Loucy (cell line): ENCODE results near the gene MXRA8.

Experiments
- EZH2phosphoT487 ChIP-seq: fragments of 200-600 bp; IDR thresholded peaks from 2 replicates; pipeline ENCODE4 v1.6.1; 2018; ENCODE audit warnings: antibody characterized with exemption, mild to moderate bottlenecking, moderate library complexity, borderline replicate concordance
- TF ChIP-seq, protein P1 (sequence below): fragments of 200-600 bp; sonication (generic); conservative IDR thresholded peaks from 2 replicates; pipeline ENCODE4 v1.5.1; 2014; ENCODE audit warnings: mild to moderate bottlenecking, antibody characterized with exemption, low read length

DNA sequence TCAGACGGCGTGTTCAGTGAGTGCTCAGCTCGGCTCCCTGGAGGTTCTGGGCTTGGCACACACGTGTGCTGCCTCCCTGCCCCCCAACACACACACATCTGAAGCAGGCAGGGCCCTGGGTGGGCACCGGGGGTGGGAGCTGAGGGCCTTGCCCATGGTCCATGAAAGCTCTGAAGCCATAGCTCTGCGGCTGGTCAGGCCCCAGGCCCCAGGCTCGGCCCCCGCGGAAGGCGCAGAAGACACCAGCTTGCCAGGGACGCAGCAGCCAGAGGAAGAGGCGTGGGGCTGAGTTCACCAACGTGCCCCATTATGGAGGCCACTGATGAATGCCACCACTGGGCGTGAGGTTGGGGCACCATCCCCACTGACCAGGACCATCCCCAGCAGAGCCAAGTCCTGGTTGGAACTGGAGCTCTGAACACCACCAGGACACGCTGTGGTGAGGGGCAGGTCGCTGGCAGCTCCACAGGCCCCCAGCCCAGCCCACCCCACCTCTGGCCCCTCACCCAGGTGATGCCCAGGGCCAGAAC lies 12.5 kb upstream of the MXRA8 start:
- TF ChIP-seq, protein P1, sequence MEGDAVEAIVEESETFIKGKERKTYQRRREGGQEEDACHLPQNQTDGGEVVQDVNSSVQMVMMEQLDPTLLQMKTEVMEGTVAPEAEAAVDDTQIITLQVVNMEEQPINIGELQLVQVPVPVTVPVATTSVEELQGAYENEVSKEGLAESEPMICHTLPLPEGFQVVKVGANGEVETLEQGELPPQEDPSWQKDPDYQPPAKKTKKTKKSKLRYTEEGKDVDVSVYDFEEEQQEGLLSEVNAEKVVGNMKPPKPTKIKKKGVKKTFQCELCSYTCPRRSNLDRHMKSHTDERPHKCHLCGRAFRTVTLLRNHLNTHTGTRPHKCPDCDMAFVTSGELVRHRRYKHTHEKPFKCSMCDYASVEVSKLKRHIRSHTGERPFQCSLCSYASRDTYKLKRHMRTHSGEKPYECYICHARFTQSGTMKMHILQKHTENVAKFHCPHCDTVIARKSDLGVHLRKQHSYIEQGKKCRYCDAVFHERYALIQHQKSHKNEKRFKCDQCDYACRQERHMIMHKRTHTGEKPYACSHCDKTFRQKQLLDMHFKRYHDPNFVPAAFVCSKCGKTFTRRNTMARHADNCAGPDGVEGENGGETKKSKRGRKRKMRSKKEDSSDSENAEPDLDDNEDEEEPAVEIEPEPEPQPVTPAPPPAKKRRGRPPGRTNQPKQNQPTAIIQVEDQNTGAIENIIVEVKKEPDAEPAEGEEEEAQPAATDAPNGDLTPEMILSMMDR = no peak
- no peak for TF ChIP-seq EZH2phosphoT487
